Progenitor cell of endocrine pancreas (in vitro differentiated cells): ENCODE measurements around the gene ACVR2B. TPM values are rescaled to one million over a fixed set of nuclear protein-coding genes. Genes with fewer than 3 reads are reported as not detected.

Experiments used
- DNase-seq: peaks from one replicate; pipeline ENCODE4 v3.0.0; 2021; ENCODE audit warnings: low spot score; ENCODE audit not compliant: unreplicated experiment
- H3K27ac Mint-ChIP-seq: 2 replicates; pipeline ENCODE4 v1.8.0; 2021; ENCODE audit warnings: mild to moderate bottlenecking, moderate library complexity, mixed read lengths
- H3K27me3 Mint-ChIP-seq: 2 replicates; pipeline ENCODE4 v1.8.0; 2021; ENCODE audit warnings: mixed read lengths
- H3K36me3 Mint-ChIP-seq: 2 replicates; pipeline ENCODE4 v1.8.0; 2022; ENCODE audit warnings: mixed read lengths; ENCODE audit not compliant: insufficient read depth
- H3K4me1 Mint-ChIP-seq: 2 replicates; pipeline ENCODE4 v1.8.0; 2021; ENCODE audit warnings: low read depth, mixed read lengths
- H3K4me3 Mint-ChIP-seq: 2 replicates; pipeline ENCODE4 v1.8.0; 2021; ENCODE audit warnings: low read depth, mild to moderate bottlenecking, moderate library complexity, mixed read lengths
- H3K9me3 Mint-ChIP-seq: 2 replicates; pipeline ENCODE4 v1.8.0; 2021; ENCODE audit warnings: low read depth, mixed read lengths
- total RNA-seq: library from RNA; stranded (reverse); gene quantifications from 2 replicates; pipeline ENCODE4 v1.2.1, GENCODE V29; 2021
- TF ChIP-seq, protein P1 (sequence below): fragments of 200-600 bp; sonication (generic); IDR thresholded peaks from one replicate; pipeline ENCODE4 v1.5.0; 2021; ENCODE audit warnings: antibody characterized with exemption, mild to moderate bottlenecking; ENCODE audit not compliant: unreplicated experiment

Gene ACVR2B
- total RNA-seq, 1 donor from 2014 or later, result 83.9 TPM

- peaks cover 3% of the 10 kb centered on the region for H3K9me3 Mint-ChIP-seq
- peaks cover 3% of the 10 kb centered on the region for H3K4me1 Mint-ChIP-seq
- no peak overlapping the region for H3K27ac Mint-ChIP-seq
- no peak for DNase-seq
- H3K27me3 Mint-ChIP-seq, result no peaks in the 10 kb centered on the region
- TF ChIP-seq, protein P1, sequence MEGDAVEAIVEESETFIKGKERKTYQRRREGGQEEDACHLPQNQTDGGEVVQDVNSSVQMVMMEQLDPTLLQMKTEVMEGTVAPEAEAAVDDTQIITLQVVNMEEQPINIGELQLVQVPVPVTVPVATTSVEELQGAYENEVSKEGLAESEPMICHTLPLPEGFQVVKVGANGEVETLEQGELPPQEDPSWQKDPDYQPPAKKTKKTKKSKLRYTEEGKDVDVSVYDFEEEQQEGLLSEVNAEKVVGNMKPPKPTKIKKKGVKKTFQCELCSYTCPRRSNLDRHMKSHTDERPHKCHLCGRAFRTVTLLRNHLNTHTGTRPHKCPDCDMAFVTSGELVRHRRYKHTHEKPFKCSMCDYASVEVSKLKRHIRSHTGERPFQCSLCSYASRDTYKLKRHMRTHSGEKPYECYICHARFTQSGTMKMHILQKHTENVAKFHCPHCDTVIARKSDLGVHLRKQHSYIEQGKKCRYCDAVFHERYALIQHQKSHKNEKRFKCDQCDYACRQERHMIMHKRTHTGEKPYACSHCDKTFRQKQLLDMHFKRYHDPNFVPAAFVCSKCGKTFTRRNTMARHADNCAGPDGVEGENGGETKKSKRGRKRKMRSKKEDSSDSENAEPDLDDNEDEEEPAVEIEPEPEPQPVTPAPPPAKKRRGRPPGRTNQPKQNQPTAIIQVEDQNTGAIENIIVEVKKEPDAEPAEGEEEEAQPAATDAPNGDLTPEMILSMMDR, result no peak
- peaks cover 17% of the 10 kb centered on the region for H3K36me3 Mint-ChIP-seq
- no peak overlapping the region for H3K4me3 Mint-ChIP-seq
Observed at GRCh38 chr3:38536671-38537070, 83.0 kb downstream of the ACVR2B start.

DNA sequence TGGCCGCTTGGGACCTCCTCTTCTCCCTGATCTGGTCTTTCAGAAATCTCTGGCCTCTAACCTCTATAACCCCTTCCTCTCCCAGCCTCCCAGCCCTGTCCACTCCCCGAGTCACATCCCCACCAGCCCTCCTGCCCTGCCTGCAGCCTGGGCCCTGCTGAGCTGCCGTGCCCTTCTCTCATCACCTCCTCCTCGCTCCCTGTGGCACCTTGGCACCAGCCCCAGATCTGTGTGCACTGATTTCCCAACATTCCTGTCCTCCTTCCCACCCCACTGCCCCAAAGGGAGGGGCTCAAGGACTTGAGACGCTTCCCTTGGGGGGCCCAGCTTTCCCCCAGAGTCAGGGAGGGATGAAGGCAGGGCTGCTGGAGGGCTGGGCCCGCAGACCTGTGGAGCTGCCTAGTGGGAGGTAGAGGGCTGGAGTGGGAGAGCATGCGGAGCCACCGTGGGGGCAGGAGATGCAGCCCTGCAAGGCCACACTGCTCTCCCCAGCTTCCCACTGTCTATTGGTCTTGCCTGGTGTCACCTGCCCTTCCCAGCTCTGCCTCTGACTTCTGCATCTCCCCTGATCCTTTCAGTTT is 85.2 kb downstream of the ACVR2B start:
- peaks cover 3% of the 10 kb centered on the region for H3K9me3 Mint-ChIP-seq
- no peak overlapping the region for H3K4me3 Mint-ChIP-seq
- no peak overlapping the region for H3K27ac Mint-ChIP-seq
- H3K4me1 Mint-ChIP-seq, result peaks cover 21% of the 10 kb centered on the region
- peaks cover 17% of the 10 kb centered on the region for H3K36me3 Mint-ChIP-seq
- no peaks in the 10 kb centered on the region for H3K27me3 Mint-ChIP-seq
- no peak for DNase-seq
- TF ChIP-seq, protein P1, result no peak

DNA sequence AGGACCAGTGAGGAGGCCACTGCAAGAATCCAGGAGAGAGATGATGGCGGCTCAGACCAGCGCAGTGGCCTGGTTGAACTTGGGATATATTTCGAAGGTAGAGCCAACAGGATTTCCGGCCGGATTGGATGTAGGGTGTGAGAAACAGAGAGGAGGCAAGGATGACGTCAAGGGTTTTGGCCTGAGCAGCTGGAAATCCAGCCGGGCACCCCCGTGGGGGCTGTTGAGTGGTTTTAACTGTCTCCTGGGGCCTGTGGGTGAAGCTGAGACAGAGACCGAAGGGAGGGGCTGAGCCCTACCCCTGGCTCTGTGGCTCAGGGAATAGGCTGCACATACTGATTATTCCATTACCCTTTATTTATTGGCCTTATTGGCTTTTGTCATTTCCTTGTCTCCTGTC is 88.1 kb downstream of the ACVR2B start:
- TF ChIP-seq, protein P1, result no peak
- Mint-ChIP-seq H3K4me3 (no peak overlapping the region), H3K9me3 (no peaks in the 10 kb centered on the region), H3K4me1 (peaks cover 28% of the 10 kb centered on the region), H3K36me3 (peaks cover under 1% of the 10 kb centered on the region), H3K27me3 (no peaks in the 10 kb centered on the region), H3K27ac (no peak overlapping the region)
- DNase-seq, result no peak

Other genes starting within 250 kb of the ACVR2B start
- 0.62 and 0.67 TPM in 2 replicates for gene SLC22A13, start 188.1 kb upstream of the ACVR2B start, total RNA-seq
- gene SLC22A14, start 171.6 kb upstream of the ACVR2B start, total RNA-seq, result 0.18 and 0.72 TPM in 2 replicates
- gene XYLB, start 107.1 kb upstream of the ACVR2B start, total RNA-seq, result 4.0 and 7.0 TPM in 2 replicates
- gene EXOG, start 42.5 kb downstream of the ACVR2B start, total RNA-seq, result 15.2 and 16.5 TPM in 2 replicates
- gene SCN5A, start 195.8 kb downstream of the ACVR2B start, total RNA-seq, result 1.7 and 4.2 TPM in 2 replicates